H1 (cell line): ENCODE results near the gene SNAP25. TPM values are rescaled to one million over a fixed set of nuclear protein-coding genes. Genes with fewer than 3 reads are reported as not detected.

Experiments used
- CTCF ChIA-PET: fragments of 300-600 bp; sonication (Branson Sonifier 250); formaldehyde crosslinking; loops from one replicate; lab custom pipeline; 2021; ENCODE audit not compliant: partially characterized antibody; lab: Charles Lee
- POLR2A ChIA-PET: fragments of 300-600 bp; sonication (Branson Sonifier 250); formaldehyde crosslinking; loops from one replicate; lab custom pipeline; 2021; ENCODE audit warnings: inconsistent platforms; ENCODE audit not compliant: partially characterized antibody; lab: Charles Lee
- DNase-seq, 2 experiments: peaks; one replicate each; pipeline versions ENCODE4 v3.0.0 to v3.0.0-alpha.2; 2010 to 2022; ENCODE audit warnings: low spot score in 2 of 2, low read depth in 1 of 2, mixed read lengths in 1 of 2
- FAIRE-seq: peaks from 2 replicates; lab custom pipeline; 2011; peaks lifted over from hg19 to GRCh38; lab: Jason Lieb, UNC
- H2AFZ ChIP-seq: 2 replicates; pipeline ENCODE4 v1.8.1; 2012; ENCODE audit warnings: low read length, inconsistent platforms
- H2AK5ac ChIP-seq: 2 replicates; pipeline ENCODE4 v1.6.1; 2013; ENCODE audit warnings: low read depth, low read length
- H2BK120ac ChIP-seq: replicated peaks from 2 replicates; pipeline ENCODE3; 2013; ENCODE audit warnings: low read depth, low read length, inconsistent platforms
- H2BK12ac ChIP-seq: 2 replicates; pipeline ENCODE4 v1.6.1; 2013; ENCODE audit warnings: low read depth, low read length
- H2BK15ac ChIP-seq: 2 replicates; pipeline ENCODE4 v1.6.1; 2013; ENCODE audit warnings: low read length
- H2BK20ac ChIP-seq: 2 replicates; pipeline ENCODE4 v1.6.1; 2013; ENCODE audit warnings: low read length
- H2BK5ac ChIP-seq: 2 replicates; pipeline ENCODE4 v1.6.1; 2013; ENCODE audit warnings: low read depth, low read length
- H3K14ac ChIP-seq: 2 replicates; pipeline ENCODE4 v1.6.1; 2013; ENCODE audit warnings: inconsistent platforms; ENCODE audit not compliant: insufficient read length
- H3K18ac ChIP-seq: 2 replicates; pipeline ENCODE4 v1.6.1; 2013; ENCODE audit warnings: low read length; ENCODE audit errors: extremely low read depth
- H3K23ac ChIP-seq: 2 replicates; pipeline ENCODE4 v1.6.1; 2013; ENCODE audit warnings: inconsistent platforms; ENCODE audit not compliant: insufficient read length
- H3K23me2 ChIP-seq: 2 replicates; pipeline ENCODE4 v1.6.1; 2013; ENCODE audit warnings: low read depth, low read length
- H3K27ac ChIP-seq: 2 replicates; pipeline ENCODE4 v1.6.1; 2011; ENCODE audit warnings: low read depth, low read length, inconsistent platforms
- H3K27me3 ChIP-seq, 4 experiments: replicated peaks in 1 of 4; 1 replicate in 1 of 4; 2 replicates in 3 of 4; pipeline versions ENCODE4 v1.6.1 to v1.8.1; 2011 to 2013; ENCODE audit warnings: low read length in 3 of 4, mild to moderate bottlenecking in 3 of 4, inconsistent platforms in 2 of 4, mixed read lengths in 2 of 4, moderate library complexity in 1 of 4; ENCODE audit not compliant: control insufficient read depth in 3 of 4, insufficient read depth in 3 of 4; ENCODE audit errors: extremely low read depth in 1 of 4
- H3K36me3 ChIP-seq, 4 experiments: 2 replicates each; pipeline versions ENCODE4 v1.6.1 to v1.8.1; 2011 to 2013; ENCODE audit warnings: mild to moderate bottlenecking in 4 of 4, low read length in 3 of 4, moderate library complexity in 2 of 4, control low read depth in 1 of 4, inconsistent platforms in 1 of 4; ENCODE audit not compliant: insufficient read depth in 4 of 4, control insufficient read depth in 2 of 4
- H3K4ac ChIP-seq: replicated peaks from 2 replicates; pipeline ENCODE3; 2013; ENCODE audit warnings: low read length, low read depth, mixed read lengths, inconsistent platforms; ENCODE audit not compliant: insufficient read length
- H3K4me1 ChIP-seq, 4 experiments: replicated peaks in 1 of 4; 1 replicate in 1 of 4; 2 replicates in 3 of 4; pipeline versions ENCODE4 v1.6.1 to v1.8.1; 2011 to 2013; ENCODE audit warnings: low read length in 3 of 4, inconsistent platforms in 2 of 4, mixed read lengths in 1 of 4; ENCODE audit not compliant: insufficient read depth in 4 of 4, control insufficient read depth in 3 of 4
- H3K4me2 ChIP-seq, 2 experiments: 2 replicates each; pipeline versions ENCODE4 v1.6.1 to v1.8.1; 2011 to 2013; ENCODE audit warnings: low read depth in 2 of 2, low read length in 2 of 2, control low read depth in 1 of 2, inconsistent platforms in 1 of 2, mild to moderate bottlenecking in 1 of 2; ENCODE audit not compliant: insufficient read depth in 1 of 2
- H3K4me3 ChIP-seq, 4 experiments: fragments of 200-600, 300-600 bp in 1 of 4; sonication (generic), shearing (Covaris generic), sonication (Bioruptor Twin) in 1 of 4; 2 replicates each; pipeline versions ENCODE4 v1.5.1 to v1.8.1; 2011 to 2016; ENCODE audit warnings: low read length in 4 of 4, low read depth in 3 of 4, control low read depth in 2 of 4, inconsistent platforms in 2 of 4, mild to moderate bottlenecking in 2 of 4, mixed read lengths in 1 of 4, moderate library complexity in 1 of 4; ENCODE audit not compliant: insufficient read depth in 2 of 4; ENCODE audit errors: extremely low read depth in 1 of 4
- H3K56ac ChIP-seq: replicated peaks from 2 replicates; pipeline ENCODE3; 2013; ENCODE audit warnings: low read depth, mild to moderate bottlenecking, mixed read lengths, low read length, inconsistent platforms; ENCODE audit not compliant: insufficient read length
- H3K79me1 ChIP-seq: 2 replicates; pipeline ENCODE4 v1.6.1; 2013; ENCODE audit warnings: low read depth, low read length, control low read depth
- H3K79me2 ChIP-seq, 2 experiments: 2 replicates each; pipeline versions ENCODE4 v1.6.1 to v1.8.1; 2012 to 2013; ENCODE audit warnings: low read length in 2 of 2, mild to moderate bottlenecking in 2 of 2, inconsistent platforms in 1 of 2; ENCODE audit not compliant: insufficient read depth in 2 of 2, control insufficient read depth in 1 of 2
- H3K9ac ChIP-seq, 4 experiments: replicated peaks in 1 of 4; 1 replicate in 1 of 4; 2 replicates in 3 of 4; pipeline versions ENCODE4 v1.6.1 to v1.8.1; 2011 to 2013; ENCODE audit warnings: low read depth in 3 of 4, low read length in 3 of 4, control low read depth in 2 of 4, mild to moderate bottlenecking in 2 of 4, moderate library complexity in 2 of 4, inconsistent platforms in 1 of 4; ENCODE audit errors: extremely low read depth in 1 of 4
- H3K9me3 ChIP-seq, 2 experiments: 2 replicates each; pipeline versions ENCODE4 v1.6.1 to v1.8.1; 2012 to 2013; ENCODE audit warnings: mild to moderate bottlenecking in 2 of 2, moderate library complexity in 2 of 2, control low read depth in 1 of 2, inconsistent platforms in 1 of 2, low read depth in 1 of 2, low read length in 1 of 2, mixed read lengths in 1 of 2; ENCODE audit not compliant: insufficient read depth in 2 of 2
- H4K20me1 ChIP-seq, 2 experiments: replicated peaks in 1 of 2; 2 replicates each; pipeline versions ENCODE3 to v1.8.1; 2011 to 2013; ENCODE audit warnings: inconsistent platforms in 2 of 2, low read length in 2 of 2, mild to moderate bottlenecking in 1 of 2; ENCODE audit not compliant: insufficient read depth in 2 of 2, control insufficient read depth in 1 of 2
- H4K5ac ChIP-seq: 2 replicates; pipeline ENCODE4 v1.6.1; 2013; ENCODE audit warnings: low read length, low read depth, mixed read lengths, inconsistent platforms; ENCODE audit not compliant: insufficient read length
- H4K8ac ChIP-seq: 2 replicates; pipeline ENCODE4 v1.8.0; 2013; ENCODE audit warnings: mild to moderate bottlenecking, moderate library complexity, low read length, inconsistent platforms; ENCODE audit not compliant: insufficient read depth; ENCODE audit errors: extremely low read depth
- H4K91ac ChIP-seq: replicated peaks from 2 replicates; pipeline ENCODE3; 2013; ENCODE audit warnings: low read length, mixed read lengths, inconsistent platforms; ENCODE audit not compliant: insufficient read length
- ATF2 ChIP-seq: IDR thresholded peaks from 2 replicates; pipeline ENCODE4 v1.6.1; 2012; ENCODE audit warnings: low read length, inconsistent platforms
- EZH2 ChIP-seq: fragments of 200-600 bp; sonication (generic); IDR thresholded peaks from 2 replicates; pipeline ENCODE4 v1.7.1; 2012; ENCODE audit warnings: low read depth, mild to moderate bottlenecking, moderate library complexity, low read length, inconsistent platforms; ENCODE audit not compliant: severe bottlenecking
- GTF2F1 ChIP-seq: IDR thresholded peaks from 2 replicates; pipeline ENCODE4 v1.6.1; 2012; ENCODE audit warnings: low read depth, low read length, improper control_type of control experiment, borderline replicate concordance
- NRF1 ChIP-seq: IDR thresholded peaks from 2 replicates; pipeline ENCODE4 v1.6.1; 2011; ENCODE audit warnings: mild to moderate bottlenecking, low read depth, low read length, improper control_type of control experiment
- POLR2A ChIP-seq, 2 experiments: IDR thresholded peaks; 1 replicate in 1 of 2; 2 replicates in 1 of 2; pipeline ENCODE4 v1.6.1; 2011; ENCODE audit warnings: low read depth in 2 of 2, low read length in 2 of 2, mild to moderate bottlenecking in 2 of 2; ENCODE audit errors: control extremely low read depth in 1 of 2
- RAD21 ChIP-seq, 2 experiments: IDR thresholded peaks in 1 of 2; conservative IDR thresholded peaks in 1 of 2; 2 replicates each; pipeline ENCODE4 v1.6.1; 2011; ENCODE audit warnings: low read depth in 2 of 2, low read length in 2 of 2, improper control_type of control experiment in 1 of 2, inconsistent platforms in 1 of 2, mild to moderate bottlenecking in 1 of 2, moderate library complexity in 1 of 2
- RBBP5 ChIP-seq: IDR thresholded peaks from 2 replicates; pipeline ENCODE4 v1.7.1; 2012; ENCODE audit warnings: low read depth, mild to moderate bottlenecking, inconsistent platforms, low read length, moderate library complexity, borderline replicate concordance
- SP4 ChIP-seq: IDR thresholded peaks from 2 replicates; pipeline ENCODE4 v1.6.1; 2012; ENCODE audit warnings: low read length, inconsistent platforms
- TBP ChIP-seq: IDR thresholded peaks from 2 replicates; pipeline ENCODE4 v1.6.1; 2011; ENCODE audit warnings: low read depth, low read length, improper control_type of control experiment
- WGBS, 2 experiments: shearing (Covaris generic) in 1 of 2; methylation state at CpG; one replicate each; pipeline versions ENCODE4 v1.1.6 to v1.1.7; 2013 to 2015; ENCODE audit warnings: low lambda C conversion rate in 2 of 2, mixed read lengths in 2 of 2, inconsistent platforms in 1 of 2, low coverage in 1 of 2, missing lambda C conversion rate in 1 of 2; ENCODE audit not compliant: insufficient replicate concordance in 2 of 2, insufficient coverage in 1 of 2, insufficient read length in 1 of 2; ENCODE audit errors: extremely low coverage in 1 of 2, missing lambda C conversion rate in 1 of 2; 5-methylcytosine and 5-hydroxymethylcytosine counted together
- polyA plus RNA-seq, 7 experiments: library from polyadenylated mRNA; depleted of rRNA in 3 of 7; stranded (reverse) in 5 of 7; unstranded in 2 of 7; fragments of >200 nt in 5 of 7; fragments of 200-250 nt in 2 of 7; gene quantifications; 1 replicate in 5 of 7; 2 replicates in 1 of 7; 4 replicates in 1 of 7; pipeline versions ENCODE4 v1.2.1 to v1.2.3, GENCODE V29; 2011 to 2013; ENCODE audit warnings: missing spikeins in 2 of 7, mixed read lengths in 2 of 7
- total RNA-seq: library from RNA; stranded (reverse); fragmentation: NEBNext Ultra II Directional; extraction: Animal tissue kit (Norgen Biotek cat#: 25700); gene quantifications from 2 replicates; pipeline ENCODE4 v1.2.1, GENCODE V29; 2021
- TF ChIP-seq, protein P1 (sequence below): IDR thresholded peaks from 2 replicates; pipeline ENCODE4 v1.6.1; 2011; ENCODE audit warnings: low read length, improper control_type of control experiment

SNAP25 gene
- total and polyA plus RNA-seq, 2 of the 8 experiments (the other 6 are each of a cell fraction or from before 2014, with no cell fraction given): 0.51 to 0.52 TPM

DNA sequence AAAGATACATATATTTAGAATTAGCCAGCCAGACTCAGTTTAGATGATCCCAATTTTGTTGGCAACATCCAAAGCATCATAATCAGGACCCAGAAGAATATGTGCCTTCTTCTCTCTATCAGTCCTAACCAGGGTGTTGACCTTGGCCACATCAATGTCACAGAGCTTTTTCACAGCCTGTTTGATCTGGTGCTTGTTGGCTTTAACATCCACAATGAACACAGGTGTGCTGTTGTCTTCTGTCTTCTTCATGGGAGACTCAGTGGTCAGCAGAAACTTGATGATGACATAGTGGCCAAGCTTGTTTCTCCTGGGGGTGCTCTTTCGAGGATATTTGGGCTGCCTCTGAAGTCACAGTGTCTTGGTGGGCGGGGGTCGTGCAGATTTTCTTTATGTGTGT lies 130.5 kb downstream of the SNAP25 start:
- WGBS, 2 experiments: 96% methylated on average over 3 of the region's 3 CpGs; no CpG with 5 or more reads in 1 of the 2 experiments
- H3K4me2 ChIP-seq: no peak overlapping the region
- TF ChIP-seq SP4 (no peak), POLR2A (IDR thresholded peaks at IDR 0.05; ENCODE audit: control extremely low read depth in 1 of 2, low read depth in 2 of 2, low read length in 2 of 2) (no peak), ATF2 (no peak), RBBP5 (no peak), EZH2 (no peak), RAD21 (IDR thresholded peaks at IDR 0.05 in 1 of 2, conservative IDR thresholded peaks at IDR 0.05 in 1 of 2; ENCODE audit: low read depth in 2 of 2, low read length in 2 of 2) (no peak), GTF2F1 (no peak), TBP (no peak), NRF1 (no peak)
- TF ChIP-seq, protein P1, sequence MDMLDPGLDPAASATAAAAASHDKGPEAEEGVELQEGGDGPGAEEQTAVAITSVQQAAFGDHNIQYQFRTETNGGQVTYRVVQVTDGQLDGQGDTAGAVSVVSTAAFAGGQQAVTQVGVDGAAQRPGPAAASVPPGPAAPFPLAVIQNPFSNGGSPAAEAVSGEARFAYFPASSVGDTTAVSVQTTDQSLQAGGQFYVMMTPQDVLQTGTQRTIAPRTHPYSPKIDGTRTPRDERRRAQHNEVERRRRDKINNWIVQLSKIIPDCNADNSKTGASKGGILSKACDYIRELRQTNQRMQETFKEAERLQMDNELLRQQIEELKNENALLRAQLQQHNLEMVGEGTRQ: no peak
- no peak overlapping the region for H4K91ac ChIP-seq
- POLR2A ChIA-PET: interaction anchor here (0.7 to 1.1 kb wide), 2 partner anchors 85 to 120 kb away, joined by 3 read pairs; no protein-coding TSS in a partner anchor
- 0 out of 2 replicates have a peak overlapping the region, but pooled peaks have one; percentile 36 for H2BK15ac ChIP-seq
- H3K36me3 ChIP-seq: no peaks in the 10 kb centered on the region
- no peak overlapping the region for H3K14ac ChIP-seq
- no peaks in the 10 kb centered on the region for H3K79me2 ChIP-seq
- H2BK120ac ChIP-seq: no peak overlapping the region
- H2AFZ ChIP-seq: no peak overlapping the region
- no peak overlapping the region for H4K8ac ChIP-seq
- H2BK12ac ChIP-seq: peak overlapping the region; percentile 44; the same call in 1 of the 2 replicates
- H3K23ac ChIP-seq: no peak overlapping the region
- no peak overlapping the region for H3K27ac ChIP-seq
- H3K4me1 ChIP-seq: peaks cover 4 to 18% (median 10%) of the 10 kb centered on the region in 4 experiments; a peak in 5 of 7 replicates
- H4K20me1 ChIP-seq: no peaks in the 10 kb centered on the region
- H3K4ac ChIP-seq: no peak overlapping the region
- CTCF ChIA-PET: interaction anchor here (1.1 to 1.3 kb wide), 3 partner anchors 11 to 26 kb away, joined by 3 to 4 read pairs (median 3); no protein-coding TSS in a partner anchor
- H2BK20ac ChIP-seq: 0 out of 2 replicates have a peak overlapping the region, but pooled peaks have one; percentile 66
- no peaks in the 10 kb centered on the region for H3K79me1 ChIP-seq
- no peak overlapping the region for H2AK5ac ChIP-seq
- H3K56ac ChIP-seq: no peak overlapping the region
- 0 out of 2 replicates have a peak overlapping the region, but pooled peaks have one; percentile 22 for H2BK5ac ChIP-seq
- no peak for DNase-seq
- H3K23me2 ChIP-seq: no peaks in the 10 kb centered on the region
- H3K9ac ChIP-seq: no peak overlapping the region
- H3K9me3 ChIP-seq: no peaks in the 10 kb centered on the region
- H3K4me3 ChIP-seq: no peak overlapping the region
- H3K27me3 ChIP-seq: no peaks in the 10 kb centered on the region
- FAIRE-seq: no peak
- 0 out of 2 replicates have a peak overlapping the region, but pooled peaks have one; percentile 9 for H3K18ac ChIP-seq
- H4K5ac ChIP-seq: no peak overlapping the region
